ENCODE results near the gene FBXL15. TPM values are rescaled to one million over a fixed set of nuclear protein-coding genes. Genes with fewer than 3 reads are reported as not detected.
A peak's percentile ranks its signal among the peaks of the same experiment; 100 is the strongest.

FBXL15 gene
- total RNA-seq, 4 donors from 2014 or later, result 13.4 to 34.0 (median 27.2) TPM

DNA sequence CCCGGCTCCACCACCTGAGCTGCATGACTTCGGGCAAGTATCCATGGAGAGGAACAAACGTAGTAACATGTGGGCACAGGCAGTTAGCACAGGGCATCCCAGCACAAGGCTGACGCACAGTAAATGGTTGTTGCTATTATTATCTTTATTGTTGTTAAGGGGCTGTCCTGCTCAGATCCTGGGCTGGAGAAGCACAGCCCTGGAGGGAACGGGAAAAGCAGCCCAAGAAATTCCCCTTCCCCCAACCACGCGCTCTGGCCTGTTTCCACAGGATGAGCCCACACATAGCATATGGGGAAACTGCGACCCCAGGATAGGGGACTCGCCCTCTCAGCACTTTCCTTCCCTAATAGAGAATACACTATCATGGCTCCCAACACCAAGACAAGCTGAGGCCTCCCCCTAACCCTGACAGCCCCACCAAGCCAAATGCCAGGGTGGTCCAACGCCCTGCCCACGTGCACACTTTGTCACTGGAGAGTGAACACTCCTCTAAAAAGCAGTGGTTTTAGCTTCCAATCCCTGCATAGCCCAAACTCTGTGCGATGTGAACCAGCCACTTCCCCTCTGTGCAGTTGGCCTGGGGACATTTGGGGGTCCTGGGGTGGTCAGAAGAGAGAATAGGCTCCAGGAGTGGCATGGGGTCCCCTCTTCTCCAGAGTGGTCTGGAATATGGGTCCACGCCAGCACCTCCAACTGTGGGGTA, 13.1 kb upstream of the FBXL15 start:
- DNase-seq, result no peak
- intact Hi-C loops (cut with DNase I), result no loop called here
- no peak for TF ChIP-seq POLR2A (IDR thresholded peaks at IDR 0.05)
- TF ChIP-seq, protein P1, sequence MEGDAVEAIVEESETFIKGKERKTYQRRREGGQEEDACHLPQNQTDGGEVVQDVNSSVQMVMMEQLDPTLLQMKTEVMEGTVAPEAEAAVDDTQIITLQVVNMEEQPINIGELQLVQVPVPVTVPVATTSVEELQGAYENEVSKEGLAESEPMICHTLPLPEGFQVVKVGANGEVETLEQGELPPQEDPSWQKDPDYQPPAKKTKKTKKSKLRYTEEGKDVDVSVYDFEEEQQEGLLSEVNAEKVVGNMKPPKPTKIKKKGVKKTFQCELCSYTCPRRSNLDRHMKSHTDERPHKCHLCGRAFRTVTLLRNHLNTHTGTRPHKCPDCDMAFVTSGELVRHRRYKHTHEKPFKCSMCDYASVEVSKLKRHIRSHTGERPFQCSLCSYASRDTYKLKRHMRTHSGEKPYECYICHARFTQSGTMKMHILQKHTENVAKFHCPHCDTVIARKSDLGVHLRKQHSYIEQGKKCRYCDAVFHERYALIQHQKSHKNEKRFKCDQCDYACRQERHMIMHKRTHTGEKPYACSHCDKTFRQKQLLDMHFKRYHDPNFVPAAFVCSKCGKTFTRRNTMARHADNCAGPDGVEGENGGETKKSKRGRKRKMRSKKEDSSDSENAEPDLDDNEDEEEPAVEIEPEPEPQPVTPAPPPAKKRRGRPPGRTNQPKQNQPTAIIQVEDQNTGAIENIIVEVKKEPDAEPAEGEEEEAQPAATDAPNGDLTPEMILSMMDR (IDR thresholded peaks at IDR 0.05), result no peak
- no peak overlapping the region for H3K27ac ChIP-seq
- peaks cover 4 to 19% of the 10 kb centered on the region in 2 donors for H3K4me1 ChIP-seq
- peaks cover 21% of the 10 kb centered on the region for H3K27me3 ChIP-seq
- H3K9me3 ChIP-seq, result no peaks in the 10 kb centered on the region
- WGBS, 2 donors, result 70 to 90% methylated on average over 9 to 12 of the region's 13 CpGs
- H3K36me3 ChIP-seq, result no peaks in the 10 kb centered on the region
- H3K4me3 ChIP-seq (replicated peaks in 1 of 3), result no peak overlapping the region

DNA sequence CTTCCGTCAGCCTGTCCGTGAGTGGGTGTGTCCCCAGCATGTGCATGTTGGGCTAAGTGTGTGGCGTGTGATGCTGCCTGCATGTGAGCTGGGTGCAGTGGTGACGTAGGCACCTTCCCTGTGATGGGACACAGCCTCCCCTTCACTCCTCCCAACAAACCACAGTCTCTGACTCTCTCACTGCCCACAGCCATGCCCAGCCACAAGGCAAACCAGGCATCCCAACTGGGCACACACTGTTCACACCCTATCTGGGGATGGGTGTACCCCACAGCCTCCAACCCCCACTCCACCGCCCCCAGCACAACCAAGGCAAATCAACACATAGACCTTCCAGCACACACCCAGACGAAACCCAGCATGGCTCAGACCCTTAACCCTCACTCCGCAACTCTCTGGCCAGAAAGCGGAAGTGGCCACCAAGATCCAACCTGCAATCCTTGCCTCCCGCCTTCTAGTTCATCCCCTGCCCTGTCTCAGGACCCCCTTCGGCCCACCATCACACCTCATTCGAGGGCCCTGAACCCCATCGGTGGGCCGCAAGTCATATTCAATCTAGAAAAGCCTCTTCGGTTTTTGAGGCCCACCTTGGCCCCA, 12.4 kb upstream of the FBXL15 start:
- 66 to 67% methylated on average over 10 to 14 of the region's 14 CpGs for WGBS, 2 donors
- H3K27me3 ChIP-seq, result peaks cover 21% of the 10 kb centered on the region
- TF ChIP-seq, protein P1 (IDR thresholded peaks at IDR 0.05), result no peak
- TF ChIP-seq POLR2A (IDR thresholded peaks at IDR 0.05), result no peak
- peaks cover 4 to 19% of the 10 kb centered on the region in 2 donors for H3K4me1 ChIP-seq
- intact Hi-C loops (cut with DNase I), result no loop called here
- no peak for DNase-seq
- H3K36me3 ChIP-seq, result no peaks in the 10 kb centered on the region
- H3K9me3 ChIP-seq, result no peaks in the 10 kb centered on the region
- H3K4me3 ChIP-seq (replicated peaks in 1 of 3), result peak overlapping the region in 1 of 3 donors; percentile 17
- H3K27ac ChIP-seq, result no peak overlapping the region

- H3K27ac ChIP-seq, result no peak overlapping the region
Measured at GRCh38 chr10:102408728-102409603, 11.7 kb upstream of the FBXL15 start.

DNA sequence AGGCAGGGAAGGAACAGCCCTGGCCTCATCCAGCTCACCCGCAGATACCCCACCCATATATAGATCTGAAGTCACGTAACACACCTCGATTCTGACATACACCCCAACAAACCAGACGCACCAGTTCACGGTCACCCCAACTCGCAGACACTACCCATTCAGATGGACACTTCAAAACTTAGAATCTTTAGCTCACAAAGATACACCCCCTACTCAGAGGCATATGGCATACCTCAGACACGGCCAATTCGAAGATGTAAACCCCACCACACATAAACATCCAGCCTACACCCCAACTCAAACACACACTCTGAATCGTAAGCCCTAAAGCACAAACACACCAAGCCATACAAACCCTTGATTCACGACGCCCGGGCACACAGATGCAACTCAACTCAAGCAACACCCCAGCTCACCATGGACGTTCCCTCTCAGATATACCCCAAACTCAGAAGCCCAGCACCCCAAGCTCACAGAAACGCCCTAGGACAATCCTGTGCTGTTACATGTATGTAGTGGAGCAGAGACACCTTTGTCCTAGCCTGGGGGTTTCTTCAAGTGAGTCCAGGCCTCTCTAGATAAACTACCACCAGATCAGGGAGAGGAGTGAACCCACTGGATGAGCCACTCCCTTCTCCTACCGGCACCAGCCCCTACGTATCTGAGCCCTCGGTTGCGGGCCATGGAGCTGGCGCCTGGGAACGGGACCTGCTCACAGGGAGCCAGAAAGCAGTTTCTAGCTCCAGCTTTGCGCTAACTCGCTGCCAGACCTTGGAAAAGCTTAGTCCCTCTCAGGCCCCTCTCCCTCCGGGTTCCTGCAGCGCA, 10.8 kb upstream of the FBXL15 start:
- Histone ChIP-seq H3K27me3 (peaks cover 21% of the 10 kb centered on the region), H3K27ac (no peak overlapping the region), H3K9me3 (no peaks in the 10 kb centered on the region), H3K4me1 (peaks cover 4 to 19% of the 10 kb centered on the region in 2 donors), H3K4me3 (replicated peaks in 1 of 3) (no peak overlapping the region), H3K36me3 (no peaks in the 10 kb centered on the region)
- TF ChIP-seq POLR2A (IDR thresholded peaks at IDR 0.05), result no peak
- TF ChIP-seq, protein P1 (IDR thresholded peaks at IDR 0.05), result no peak
- DNase-seq, result no peak
- WGBS, 2 donors, result 33 to 36% methylated on average over 20 to 21 of the region's 24 CpGs
- intact Hi-C loops (cut with DNase I), result no loop called here

More at GRCh38 chr10:102408728-102409603, 11.7 kb upstream of the FBXL15 start:
- Histone ChIP-seq H3K9me3 (no peaks in the 10 kb centered on the region), H3K36me3 (no peaks in the 10 kb centered on the region), H3K4me1 (peaks cover 4 to 19% of the 10 kb centered on the region in 2 donors), H3K4me3 (replicated peaks in 1 of 3) (peak overlapping the region in 1 of 3 donors; percentile 17), H3K27me3 (peaks cover 21% of the 10 kb centered on the region)
- DNase-seq, result no peak
- intact Hi-C loops (cut with DNase I), result no loop called here
- WGBS, 2 donors, result 0 to 2% methylated on average over 19 to 26 of the region's 103 CpGs
- TF ChIP-seq, protein P1 (IDR thresholded peaks at IDR 0.05), result no peak
- no peak for TF ChIP-seq POLR2A (IDR thresholded peaks at IDR 0.05)

Measured in thyroid gland (tissue), 4 donors.